ENCODE results near the gene FERD3L.

DNA sequence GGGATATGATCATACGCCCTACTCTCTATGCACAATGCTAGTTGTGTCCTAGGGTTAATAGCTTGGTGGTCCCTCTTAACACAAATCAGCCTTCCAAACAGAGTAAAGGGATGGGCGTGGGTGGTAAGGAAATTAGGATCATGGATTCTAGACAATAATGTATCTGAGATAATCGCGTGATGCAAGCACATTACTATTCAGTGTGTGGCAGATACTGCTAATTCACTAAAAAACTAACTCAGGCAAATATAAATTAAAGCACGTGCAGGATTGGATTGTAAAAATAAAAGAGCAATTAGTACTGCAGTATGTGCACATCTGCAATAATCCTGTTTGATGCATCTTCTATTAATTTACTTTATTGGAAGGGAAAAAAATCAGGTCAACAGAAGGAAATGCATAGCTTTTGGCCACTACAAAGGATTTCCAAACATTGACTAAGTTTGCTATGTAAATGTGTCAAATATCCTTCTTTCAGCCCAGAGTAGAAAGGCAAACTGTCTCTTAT, 49.8 kb downstream of the FERD3L start:
- TF ChIP-seq, protein P1, sequence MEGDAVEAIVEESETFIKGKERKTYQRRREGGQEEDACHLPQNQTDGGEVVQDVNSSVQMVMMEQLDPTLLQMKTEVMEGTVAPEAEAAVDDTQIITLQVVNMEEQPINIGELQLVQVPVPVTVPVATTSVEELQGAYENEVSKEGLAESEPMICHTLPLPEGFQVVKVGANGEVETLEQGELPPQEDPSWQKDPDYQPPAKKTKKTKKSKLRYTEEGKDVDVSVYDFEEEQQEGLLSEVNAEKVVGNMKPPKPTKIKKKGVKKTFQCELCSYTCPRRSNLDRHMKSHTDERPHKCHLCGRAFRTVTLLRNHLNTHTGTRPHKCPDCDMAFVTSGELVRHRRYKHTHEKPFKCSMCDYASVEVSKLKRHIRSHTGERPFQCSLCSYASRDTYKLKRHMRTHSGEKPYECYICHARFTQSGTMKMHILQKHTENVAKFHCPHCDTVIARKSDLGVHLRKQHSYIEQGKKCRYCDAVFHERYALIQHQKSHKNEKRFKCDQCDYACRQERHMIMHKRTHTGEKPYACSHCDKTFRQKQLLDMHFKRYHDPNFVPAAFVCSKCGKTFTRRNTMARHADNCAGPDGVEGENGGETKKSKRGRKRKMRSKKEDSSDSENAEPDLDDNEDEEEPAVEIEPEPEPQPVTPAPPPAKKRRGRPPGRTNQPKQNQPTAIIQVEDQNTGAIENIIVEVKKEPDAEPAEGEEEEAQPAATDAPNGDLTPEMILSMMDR (IDR thresholded peaks at IDR 0.05; ENCODE audit: insufficient read depth, low read depth, low read length) = no peak
- TF ChIP-seq EZH2 (IDR thresholded peaks at IDR 0.05; ENCODE audit: insufficient read depth, low read length) = no peak

Data from astrocyte (in vitro differentiated cells and primary cell).